HepG2 (cell line): ENCODE results near the gene PKMYT1. TPM values are rescaled to one million over a fixed set of nuclear protein-coding genes. Genes with fewer than 3 reads are reported as not detected.

Source experiments
- DR1 ChIP-seq: sonication (generic); formaldehyde crosslinking; IDR thresholded peaks from 2 replicates; pipeline ENCODE4 v1.8.0; 2021; ENCODE audit warnings: mild to moderate bottlenecking, missing genetic modification reagents, inconsistent platforms
- DZIP1 ChIP-seq: sonication (generic); formaldehyde crosslinking; IDR thresholded peaks from 2 replicates; pipeline ENCODE4 v1.5.0; 2020; ENCODE audit warnings: mild to moderate bottlenecking, missing genetic modification reagents
- E2F1 ChIP-seq: sonication (generic); formaldehyde crosslinking; IDR thresholded peaks from 2 replicates; pipeline ENCODE4 v1.5.0; 2020; ENCODE audit warnings: missing genetic modification reagents
- GRHL1 ChIP-seq: sonication (generic); formaldehyde crosslinking; conservative IDR thresholded peaks from 2 replicates; pipeline ENCODE4 v1.8.0; 2022; ENCODE audit warnings: missing genetic modification reagents
- HDAC6 ChIP-seq: fragments of 200-600 bp; sonication (generic); IDR thresholded peaks from 2 replicates; pipeline ENCODE4 v1.7.0; 2017; ENCODE audit warnings: mild to moderate bottlenecking, antibody characterized with exemption, low read length, low read depth
- HOXA7 ChIP-seq: sonication (generic); formaldehyde crosslinking; IDR thresholded peaks from 2 replicates; pipeline ENCODE4 v1.8.1; 2022; ENCODE audit warnings: mild to moderate bottlenecking, missing genetic modification reagents, moderate library complexity
- HOXD1 ChIP-seq: sonication (generic); formaldehyde crosslinking; IDR thresholded peaks from 2 replicates; pipeline ENCODE4 v1.5.0; 2020; ENCODE audit warnings: missing genetic modification reagents
- KLF11 ChIP-seq: IDR thresholded peaks from 2 replicates; pipeline ENCODE4 v1.6.1; 2016; ENCODE audit warnings: missing compliant biosample characterization
- MAFK ChIP-seq, 2 experiments: IDR thresholded peaks in 1 of 2; conservative IDR thresholded peaks in 1 of 2; 2 replicates each; pipeline ENCODE4 v1.6.1; 2011; ENCODE audit warnings: improper control_type of control experiment in 2 of 2, low read length in 2 of 2
- PBX2 ChIP-seq: IDR thresholded peaks from 2 replicates; pipeline ENCODE4 v1.6.1; 2016; ENCODE audit warnings: control low read depth
- PREB ChIP-seq: sonication (generic); formaldehyde crosslinking; IDR thresholded peaks from 2 replicates; pipeline ENCODE4 v1.4.0; 2020; ENCODE audit warnings: missing genetic modification reagents
- SOX6 ChIP-seq, 2 experiments: fragments of 450-650 bp in 1 of 2; sonication (generic) in 1 of 2; formaldehyde crosslinking in 1 of 2; IDR thresholded peaks; 2 replicates each; pipeline versions ENCODE4 v1.4.0 to v1.6.1; 2017 to 2020; ENCODE audit warnings: antibody characterized with exemption in 1 of 2, mild to moderate bottlenecking in 1 of 2, missing genetic modification reagents in 1 of 2
- SRSF4 ChIP-seq: fragments of 200-400 bp; formaldehyde crosslinking; IDR thresholded peaks from one replicate; pipeline ENCODE4 v1.6.1; 2018; ENCODE audit warnings: mild to moderate bottlenecking, low read depth, low read length, moderate library complexity; ENCODE audit not compliant: poor library complexity, severe bottlenecking
- ZBTB7A ChIP-seq: sonication (generic); formaldehyde crosslinking; IDR thresholded peaks from 2 replicates; pipeline ENCODE4 v1.8.0; 2022; ENCODE audit warnings: mild to moderate bottlenecking, missing genetic modification reagents
- ZFYVE20 ChIP-seq: sonication (generic); formaldehyde crosslinking; IDR thresholded peaks from 2 replicates; pipeline ENCODE4 v1.8.0; 2023; ENCODE audit warnings: low read depth, mild to moderate bottlenecking, moderate library complexity, missing genetic modification reagents, borderline replicate concordance
- ZNF282 ChIP-seq: fragments of 450-650 bp; IDR thresholded peaks from 2 replicates; pipeline ENCODE4 v1.6.1; 2018; ENCODE audit not compliant: partially characterized antibody
- ZNF614 ChIP-seq: IDR thresholded peaks from 2 replicates; pipeline ENCODE4 v1.6.1; 2018; ENCODE audit warnings: missing biosample characterization, missing genetic modification reagents, inconsistent platforms, borderline replicate concordance
- ZNF639 ChIP-seq: conservative IDR thresholded peaks from 2 replicates; pipeline ENCODE4 v1.6.1; 2018; ENCODE audit warnings: missing genetic modification reagents
- polyA plus RNA-seq, 8 experiments: library from polyadenylated mRNA; depleted of rRNA in 3 of 8; stranded (reverse) in 7 of 8; unstranded in 1 of 8; fragments of >200 nt; fragmentation: Illumina TruSeq in 4 of 8; extraction: Trizol in 4 of 8; gene quantifications; 2 replicates each; pipeline versions ENCODE4 v1.2.1 to v1.2.3, GENCODE V29; 2011 to 2016; ENCODE audit warnings: low read depth in 4 of 8, missing spikeins in 1 of 8, mixed read lengths in 1 of 8; ENCODE audit not compliant: insufficient read depth in 1 of 8
- total RNA-seq, 5 experiments: library from RNA; depleted of rRNA; stranded (reverse); fragments of >200 nt; fragmentation: Illumina TruSeq; extraction: Trizol; gene quantifications; 2 replicates each; pipeline ENCODE4 v1.2.3, GENCODE V29; 2016; ENCODE audit warnings: low read depth in 1 of 5

Gene PKMYT1
- total and polyA plus RNA-seq, 2 of the 13 experiments (the other 11 are each of a cell fraction or from before 2014, with no cell fraction given), result 7.0 to 27.8 TPM

- TF ChIP-seq ZNF639 (CRISPR knock-in tag) (no peak), KLF11 (CRISPR knock-in tag) (no peak), E2F1 (no peak), ZFYVE20 (CRISPR knock-in tag) (no peak), ZNF614 (CRISPR knock-in tag) (no peak), ZBTB7A (CRISPR knock-in tag) (no peak), MAFK (conservative IDR thresholded peaks at IDR 0.05 in 1 of 2, IDR thresholded peaks at IDR 0.05 in 1 of 2; ENCODE audit: low read length in 2 of 2) (no peak), HDAC6 (no peak), ZNF282 (no peak), HOXA7 (CRISPR knock-in tag) (no peak), SOX6 (IDR thresholded peaks at IDR 0.05) (no peak), SOX6 (CRISPR knock-in tag; IDR thresholded peaks at IDR 0.05) (no peak), DZIP1 (CRISPR knock-in tag) (no peak), PBX2 (no peak), PREB (no peak), GRHL1 (CRISPR knock-in tag) (no peak), HOXD1 (CRISPR knock-in tag) (no peak), DR1 (no peak), SRSF4 (no peak)
Observed at GRCh38 chr16:3009568-3010390, 29.5 kb upstream of the PKMYT1 start (continued).
